WTC11 (cell line): ENCODE results near the gene NKX6-2. TPM values are rescaled to one million over a fixed set of nuclear protein-coding genes. Genes with fewer than 3 reads are reported as not detected.

ENCODE experiments used
- ATAC-seq: fragments of 200-7000 bp; cut with Tn5 transposase; 2 replicates; pipeline ENCODE4 v1.10.0; 2021; ENCODE audit warnings: mild to moderate bottlenecking, moderate library complexity
- CTCF ChIA-PET: fragments of 300-600 bp; sonication (Branson Sonifier 250); formaldehyde crosslinking; loops from one replicate; lab custom pipeline; 2021; ENCODE audit warnings: antibody characterized with exemption; lab: Charles Lee
- POLR2A ChIA-PET: fragments of 350-600 bp; sonication (Branson Sonifier 250); formaldehyde crosslinking; loops from one replicate; lab custom pipeline; 2021; ENCODE audit warnings: antibody characterized with exemption; lab: Charles Lee
- DNase-seq: peaks from one replicate; pipeline ENCODE4 v3.0.0; 2021; ENCODE audit warnings: low spot score
- H3K27ac Mint-ChIP-seq: 2 replicates; pipeline ENCODE4 v1.8.0; 2021; ENCODE audit warnings: mixed read lengths
- H3K27me3 Mint-ChIP-seq: 2 replicates; pipeline ENCODE4 v1.8.0; 2021; ENCODE audit warnings: low read depth, mild to moderate bottlenecking, moderate library complexity, mixed read lengths
- H3K36me3 Mint-ChIP-seq: 2 replicates; pipeline ENCODE4 v1.8.0; 2021; ENCODE audit warnings: mixed read lengths
- H3K4me1 Mint-ChIP-seq: 2 replicates; pipeline ENCODE4 v1.8.0; 2022; ENCODE audit warnings: mixed read lengths
- H3K4me3 Mint-ChIP-seq: 2 replicates; pipeline ENCODE4 v1.8.0; 2021; ENCODE audit warnings: mild to moderate bottlenecking, moderate library complexity, mixed read lengths
- H3K9me3 Mint-ChIP-seq: 2 replicates; pipeline ENCODE4 v1.8.0; 2021; ENCODE audit warnings: mixed read lengths
- AFF4 ChIP-seq: sonication (generic); formaldehyde crosslinking; IDR thresholded peaks from 2 replicates; pipeline ENCODE4 v1.8.1; 2023; ENCODE audit warnings: mild to moderate bottlenecking, missing genetic modification reagents, borderline replicate concordance
- ARID4B ChIP-seq: sonication (generic); formaldehyde crosslinking; IDR thresholded peaks from 2 replicates; pipeline ENCODE4 v1.8.0; 2023; ENCODE audit warnings: missing genetic modification reagents, mild to moderate bottlenecking, borderline replicate concordance
- ATF3 ChIP-seq: sonication (generic); formaldehyde crosslinking; conservative IDR thresholded peaks from 2 replicates; pipeline ENCODE4 v1.8.1; 2022; ENCODE audit warnings: mild to moderate bottlenecking, missing genetic modification reagents
- CDX4 ChIP-seq: fragments of 250-450 bp; sonication (Bioruptor Pico); IDR thresholded peaks from 2 replicates; pipeline ENCODE4 v1.9.0; 2021; ENCODE audit warnings: moderate library complexity, mild to moderate bottlenecking, inconsistent platforms, borderline replicate concordance
- ESRRA ChIP-seq: sonication (generic); formaldehyde crosslinking; IDR thresholded peaks from 2 replicates; pipeline ENCODE4 v1.8.1; 2022; ENCODE audit warnings: mild to moderate bottlenecking, missing genetic modification reagents, borderline replicate concordance
- FOXK1 ChIP-seq: sonication (generic); formaldehyde crosslinking; IDR thresholded peaks from 2 replicates; pipeline ENCODE4 v1.8.0; 2022; ENCODE audit warnings: mild to moderate bottlenecking, moderate library complexity, missing genetic modification reagents
- IRF2 ChIP-seq: sonication (generic); formaldehyde crosslinking; IDR thresholded peaks from 2 replicates; pipeline ENCODE4 v1.8.0; 2022; ENCODE audit warnings: low read depth, missing genetic modification reagents, borderline replicate concordance
- MXD4 ChIP-seq: fragments of 250-450 bp; sonication (Bioruptor Pico); IDR thresholded peaks from 2 replicates; pipeline ENCODE4 v1.8.0; 2021; ENCODE audit warnings: mild to moderate bottlenecking, moderate library complexity, borderline replicate concordance
- NFE2L1 ChIP-seq: sonication (generic); formaldehyde crosslinking; IDR thresholded peaks from 2 replicates; pipeline ENCODE4 v1.8.1; 2023; ENCODE audit warnings: missing genetic modification reagents
- PREB ChIP-seq: sonication (generic); formaldehyde crosslinking; IDR thresholded peaks from 2 replicates; pipeline ENCODE4 v1.8.1; 2022; ENCODE audit warnings: mild to moderate bottlenecking, missing genetic modification reagents, moderate library complexity, borderline replicate concordance
- SOX15 ChIP-seq: fragments of 250-450 bp; sonication (Bioruptor Pico); IDR thresholded peaks from 2 replicates; pipeline ENCODE4 v1.9.0; 2021; ENCODE audit warnings: mild to moderate bottlenecking
- STAT6 ChIP-seq: sonication (generic); formaldehyde crosslinking; conservative IDR thresholded peaks from 2 replicates; pipeline ENCODE4 v1.8.1; 2023; ENCODE audit warnings: mild to moderate bottlenecking, low read depth, missing genetic modification reagents, moderate library complexity
- ZBTB43 ChIP-seq: sonication (generic); formaldehyde crosslinking; IDR thresholded peaks from 2 replicates; pipeline ENCODE4 v1.8.1; 2023; ENCODE audit warnings: mild to moderate bottlenecking, missing genetic modification reagents
- total RNA-seq: library from RNA; stranded (reverse); gene quantifications from 3 replicates; pipeline ENCODE4 v1.2.3, GENCODE V29; 2021

The NKX6-2 gene
- total RNA-seq, 1 experiment from 2014 or later, result 0.15 TPM

- no peak for DNase-seq
- CTCF ChIA-PET, result no interaction called here
Observed at GRCh38 chr10:132754071-132754470, 31.9 kb downstream of the NKX6-2 start.

More at GRCh38 chr10:132754071-132754470, 31.9 kb downstream of the NKX6-2 start:
- POLR2A ChIA-PET, result no interaction called here
- ATAC-seq, result no peak
- peaks cover 16% of the 10 kb centered on the region for H3K36me3 Mint-ChIP-seq
- no peak overlapping the region for H3K27ac Mint-ChIP-seq
- TF ChIP-seq PREB, result no peak
- TF ChIP-seq CDX4 (CRISPR knock-in tag), result no peak
- TF ChIP-seq FOXK1 (CRISPR knock-in tag), result no peak
- TF ChIP-seq AFF4, result no peak
- no peak for TF ChIP-seq ATF3 (CRISPR knock-in tag)
- no peak for TF ChIP-seq ARID4B (CRISPR knock-in tag)
- no peak for TF ChIP-seq NFE2L1 (CRISPR knock-in tag)
- no peak for TF ChIP-seq ESRRA (CRISPR knock-in tag)
- no peak for TF ChIP-seq STAT6 (CRISPR knock-in tag)
- TF ChIP-seq IRF2 (CRISPR knock-in tag), result no peak
- TF ChIP-seq MXD4 (CRISPR knock-in tag), result no peak
- no peak for TF ChIP-seq ZBTB43
- TF ChIP-seq SOX15 (CRISPR knock-in tag), result no peak
- no peak overlapping the region for H3K4me3 Mint-ChIP-seq
- H3K4me1 Mint-ChIP-seq, result no peaks in the 10 kb centered on the region
- peaks cover 18% of the 10 kb centered on the region for H3K9me3 Mint-ChIP-seq
- H3K27me3 Mint-ChIP-seq, result no peaks in the 10 kb centered on the region
